Left ventricle myocardium inferior (tissue), 1 donor: ENCODE data around the gene JADE1. TPM values are rescaled to one million over a fixed set of nuclear protein-coding genes. Genes with fewer than 3 reads are reported as not detected.
A peak's percentile ranks its signal among the peaks of the same experiment; 100 is the strongest.

ENCODE experiments used
- DNase-seq: peaks from one replicate; pipeline ENCODE4 v3.0.0-alpha.2; 2020
- H3K27ac ChIP-seq: fragments of 200-600 bp; replicated peaks from 2 replicates; pipeline ENCODE4 v1.8.0; 2021
- H3K27me3 ChIP-seq: fragments of 200-600 bp; 2 replicates; pipeline ENCODE4 v1.8.0; 2021; ENCODE audit warnings: low read depth
- H3K36me3 ChIP-seq: fragments of 200-600 bp; 2 replicates; pipeline ENCODE4 v1.8.0; 2021
- H3K4me1 ChIP-seq: fragments of 200-600 bp; 2 replicates; pipeline ENCODE4 v1.8.0; 2021
- H3K4me3 ChIP-seq: fragments of 200-600 bp; 2 replicates; pipeline ENCODE4 v1.8.0; 2021; ENCODE audit warnings: mild to moderate bottlenecking, moderate library complexity
- H3K9me3 ChIP-seq: fragments of 200-600 bp; replicated peaks from 2 replicates; pipeline ENCODE4 v1.8.0; 2021
- intact Hi-C: fragments of 100-400 bp; cut with micrococcal nuclease; formaldehyde crosslinking; loops from one replicate; pipeline ENCODE4 v1.11.0; 2022
- total RNA-seq: library from RNA; stranded (reverse); fragmentation: NEBNext Ultra II Directional; extraction: Animal tissue kit (Norgen Biotek cat#: 25700); gene quantifications from one replicate; pipeline ENCODE4 v1.2.1, GENCODE V29; 2021
- TF ChIP-seq, protein P1 (sequence below): fragments of 200-600 bp; IDR thresholded peaks from 2 replicates; pipeline ENCODE4 v1.8.0; 2021; ENCODE audit warnings: antibody characterized with exemption, mild to moderate bottlenecking, borderline replicate concordance
- donor health status: DM: no; HTN: yes; CAD: no; lungs with severe emphysema.

JADE1 gene
- total RNA-seq, 1 donor from 2014 or later, result 22.1 TPM

DNA sequence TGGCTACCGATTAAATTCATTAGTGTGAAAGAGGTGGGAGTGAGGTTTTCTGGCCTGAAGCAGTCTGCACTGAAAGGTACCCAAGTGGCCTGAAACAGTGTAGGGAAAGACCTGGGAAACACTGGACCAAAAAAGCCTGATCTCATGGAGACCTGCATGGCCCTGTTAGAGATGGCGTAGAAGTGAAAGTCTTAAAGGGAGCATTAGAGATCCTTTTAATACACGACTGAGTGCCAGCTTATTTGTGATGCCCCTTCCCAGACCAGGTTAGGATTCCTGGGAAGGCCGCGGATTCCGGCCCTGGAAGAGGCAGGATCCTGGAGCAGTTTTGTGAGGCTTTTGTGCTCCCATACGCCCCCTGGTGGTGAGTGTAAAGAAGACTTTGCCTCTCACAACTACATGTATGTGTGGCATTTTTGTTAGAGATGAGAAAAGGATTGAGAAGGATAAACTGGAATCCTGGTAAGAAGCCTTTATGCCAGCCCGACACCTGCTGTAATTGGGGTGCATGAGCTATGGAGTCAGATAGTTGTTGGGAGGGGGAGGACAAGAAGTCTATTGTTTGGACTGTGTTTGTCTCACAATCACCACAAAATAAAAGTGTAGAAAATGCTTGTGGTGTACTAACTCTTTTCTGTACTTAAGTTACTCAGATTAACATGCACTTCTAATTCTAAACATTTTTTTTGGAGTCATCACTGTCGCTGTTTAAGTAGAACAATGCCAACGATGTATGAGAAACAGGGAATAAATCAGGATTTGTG, 54.0 kb downstream of the JADE1 start:
- no peak overlapping the region for H3K4me3 ChIP-seq
- H3K4me1 ChIP-seq, result peaks cover 47% of the 10 kb centered on the region
- no peaks in the 10 kb centered on the region for H3K27me3 ChIP-seq
- intact Hi-C loops, result loop anchor here (5.0 kb wide), 1 partner anchor 671 kb away; no protein-coding TSS in a partner anchor
- peak overlapping the region; percentile 9 for H3K27ac ChIP-seq
- peaks cover 59% of the 10 kb centered on the region for H3K36me3 ChIP-seq
- peak; percentile 58 for DNase-seq
- TF ChIP-seq, protein P1, sequence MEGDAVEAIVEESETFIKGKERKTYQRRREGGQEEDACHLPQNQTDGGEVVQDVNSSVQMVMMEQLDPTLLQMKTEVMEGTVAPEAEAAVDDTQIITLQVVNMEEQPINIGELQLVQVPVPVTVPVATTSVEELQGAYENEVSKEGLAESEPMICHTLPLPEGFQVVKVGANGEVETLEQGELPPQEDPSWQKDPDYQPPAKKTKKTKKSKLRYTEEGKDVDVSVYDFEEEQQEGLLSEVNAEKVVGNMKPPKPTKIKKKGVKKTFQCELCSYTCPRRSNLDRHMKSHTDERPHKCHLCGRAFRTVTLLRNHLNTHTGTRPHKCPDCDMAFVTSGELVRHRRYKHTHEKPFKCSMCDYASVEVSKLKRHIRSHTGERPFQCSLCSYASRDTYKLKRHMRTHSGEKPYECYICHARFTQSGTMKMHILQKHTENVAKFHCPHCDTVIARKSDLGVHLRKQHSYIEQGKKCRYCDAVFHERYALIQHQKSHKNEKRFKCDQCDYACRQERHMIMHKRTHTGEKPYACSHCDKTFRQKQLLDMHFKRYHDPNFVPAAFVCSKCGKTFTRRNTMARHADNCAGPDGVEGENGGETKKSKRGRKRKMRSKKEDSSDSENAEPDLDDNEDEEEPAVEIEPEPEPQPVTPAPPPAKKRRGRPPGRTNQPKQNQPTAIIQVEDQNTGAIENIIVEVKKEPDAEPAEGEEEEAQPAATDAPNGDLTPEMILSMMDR, result peak; percentile 87
- H3K9me3 ChIP-seq, result no peaks in the 10 kb centered on the region

GRCh38 chr4:128865132-128865531, 55.6 kb downstream of the JADE1 start:
- TF ChIP-seq, protein P1, result no peak
- H3K4me1 ChIP-seq, result peaks cover 31% of the 10 kb centered on the region
- H3K27ac ChIP-seq, result no peak overlapping the region
- no peak for DNase-seq
- H3K27me3 ChIP-seq, result no peaks in the 10 kb centered on the region
- intact Hi-C loops, result no loop called here
- peaks cover 71% of the 10 kb centered on the region for H3K36me3 ChIP-seq
- H3K9me3 ChIP-seq, result no peaks in the 10 kb centered on the region
- no peak overlapping the region for H3K4me3 ChIP-seq

DNA sequence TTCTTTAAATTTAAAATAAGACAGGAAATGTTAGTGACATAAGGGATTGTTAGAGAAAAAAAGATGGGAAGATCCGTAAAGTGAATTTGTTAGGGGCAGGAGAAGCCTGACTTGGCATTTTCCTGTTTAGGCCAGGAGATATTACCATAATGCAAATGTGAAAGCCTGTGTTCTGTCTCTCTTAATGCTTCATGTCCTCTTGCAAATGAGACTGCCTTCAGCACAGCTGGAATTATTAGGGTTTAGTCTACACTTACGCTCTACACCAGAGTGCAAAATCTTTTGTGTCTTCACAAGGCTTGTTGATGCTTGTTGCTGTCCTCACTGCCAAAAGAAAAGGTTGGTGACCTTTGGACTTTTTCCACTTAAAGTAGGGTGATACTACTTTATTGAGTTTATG, 56.8 kb downstream of the JADE1 start:
- no peaks in the 10 kb centered on the region for H3K9me3 ChIP-seq
- H3K4me3 ChIP-seq, result no peak overlapping the region
- TF ChIP-seq, protein P1, result no peak
- DNase-seq, result no peak
- peaks cover 20% of the 10 kb centered on the region for H3K4me1 ChIP-seq
- intact Hi-C loops, result no loop called here
- H3K27me3 ChIP-seq, result no peaks in the 10 kb centered on the region
- H3K27ac ChIP-seq, result no peak overlapping the region
- peaks cover 71% of the 10 kb centered on the region for H3K36me3 ChIP-seq

- Histone ChIP-seq H3K4me1 (peaks cover 21% of the 10 kb centered on the region), H3K36me3 (peaks cover 71% of the 10 kb centered on the region), H3K27ac (no peak overlapping the region), H3K4me3 (no peak overlapping the region), H3K9me3 (no peaks in the 10 kb centered on the region), H3K27me3 (no peaks in the 10 kb centered on the region)
- no peak for DNase-seq
- TF ChIP-seq, protein P1, result no peak
- intact Hi-C loops, result no loop called here
Measured at GRCh38 chr4:128866691-128867090, 57.2 kb downstream of the JADE1 start.

DNA sequence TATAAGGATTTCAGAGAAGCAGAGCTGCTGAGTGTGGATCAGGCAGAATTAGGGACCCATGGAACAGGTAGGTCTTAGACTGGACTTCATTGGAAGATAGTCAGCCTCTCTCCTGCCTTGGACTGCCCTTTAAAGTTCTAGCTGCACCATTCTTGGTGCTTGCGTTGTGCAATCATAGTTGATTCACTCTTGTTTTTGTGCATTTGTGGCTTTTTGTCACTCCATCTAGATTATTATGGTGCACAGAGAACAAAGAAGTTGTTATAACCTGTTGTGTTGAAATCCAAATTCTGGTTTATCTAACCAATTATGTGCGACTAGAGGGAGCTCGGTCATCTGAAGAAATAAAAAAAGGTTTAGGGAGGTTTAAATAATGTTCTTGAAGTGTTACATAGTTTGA, 59.3 kb downstream of the JADE1 start:
- Histone ChIP-seq H3K27me3 (no peaks in the 10 kb centered on the region), H3K4me3 (no peak overlapping the region), H3K27ac (no peak overlapping the region), H3K36me3 (peaks cover 81% of the 10 kb centered on the region), H3K9me3 (no peaks in the 10 kb centered on the region), H3K4me1 (peaks cover 6% of the 10 kb centered on the region)
- TF ChIP-seq, protein P1, result no peak
- intact Hi-C loops, result no loop called here
- DNase-seq, result no peak
